HepG2 (cell line): Measurements from ENCODE around the gene GDPD1. TPM values are rescaled to one million over a fixed set of nuclear protein-coding genes. Genes with fewer than 3 reads are reported as not detected.

Experiments
- ATAC-seq: fragments of 200-7000 bp; cut with Tn5 transposase; 3 replicates; pipeline ENCODE4 v1.9.1; 2020; ENCODE audit warnings: mild to moderate bottlenecking, moderate library complexity
- BruUV-seq: library from RNA; stranded (reverse); fragments of 400-500 nt; replicated peaks from 2 replicates; lab custom pipeline; 2021; lab: Mats Ljungman, UMichigan
- CTCF ChIA-PET: fragments of 300-600 bp; formaldehyde crosslinking; extraction: SDS; loops from one replicate; lab custom pipeline; 2021; ENCODE audit warnings: low total read pairs, inconsistent platforms, low intra/inter-chr PET ratio; lab: Yijun Ruan, JAX
- POLR2A ChIA-PET: fragments of 350-600 bp; sonication (Branson Sonifier 250); formaldehyde crosslinking; loops from one replicate; lab custom pipeline; 2020; ENCODE audit warnings: antibody characterized with exemption, inconsistent platforms; lab: Yijun Ruan, JAX
- DNase-seq: peaks from one replicate; pipeline ENCODE4 v3.0.0-alpha.2; 2015; ENCODE audit warnings: low spot score
- FAIRE-seq: peaks from 3 replicates; lab custom pipeline; 2011; peaks lifted over from hg19 to GRCh38; lab: Jason Lieb, UNC
- H2AFZ ChIP-seq: one replicate; pipeline ENCODE4 v1.6.1; 2011; ENCODE audit warnings: low read length, inconsistent platforms
- H3K27ac ChIP-seq: fragments of 300-600 bp; 3 replicates; pipeline ENCODE4 v1.8.0; 2011; ENCODE audit warnings: mixed run types, mild to moderate bottlenecking, mixed read lengths, low read length, inconsistent platforms; ENCODE audit not compliant: insufficient read depth; ENCODE audit errors: extremely low read length
- H3K27me3 ChIP-seq, 2 experiments: fragments of 200-600 bp in 1 of 2; 2 replicates in 1 of 2; 3 replicates in 1 of 2; pipeline versions ENCODE4 v1.6.0 to v1.8.0; 2011; ENCODE audit warnings: low read length in 2 of 2, mild to moderate bottlenecking in 2 of 2, moderate library complexity in 2 of 2, inconsistent platforms in 1 of 2; ENCODE audit not compliant: insufficient read depth in 2 of 2, control insufficient read depth in 1 of 2
- H3K36me3 ChIP-seq, 2 experiments: fragments of 200-600 bp in 1 of 2; replicated peaks in 1 of 2; 2 replicates in 1 of 2; 3 replicates in 1 of 2; pipeline versions ENCODE4 v1.5.1 to v1.8.0; 2011; ENCODE audit warnings: low read length in 2 of 2, inconsistent platforms in 1 of 2; ENCODE audit not compliant: insufficient read depth in 2 of 2, control insufficient read depth in 1 of 2
- H3K4me1 ChIP-seq: 2 replicates; pipeline ENCODE4 v1.5.1; 2012; ENCODE audit warnings: low read length, inconsistent platforms; ENCODE audit not compliant: insufficient read depth
- H3K4me2 ChIP-seq: 2 replicates; pipeline ENCODE4 v1.6.0; 2011; ENCODE audit warnings: low read depth, low read length, inconsistent platforms
- H3K4me3 ChIP-seq, 3 experiments: fragments of 200-600 bp in 1 of 3; sonication (generic), shearing (Covaris generic) in 1 of 3; replicated peaks in 1 of 3; 2 replicates each; pipeline ENCODE4 v1.5.1; 2011 to 2016; ENCODE audit warnings: low read length in 3 of 3, inconsistent platforms in 2 of 3, low read depth in 2 of 3, mild to moderate bottlenecking in 2 of 3, control low read depth in 1 of 3, mixed read lengths in 1 of 3; ENCODE audit not compliant: insufficient read depth in 1 of 3
- H3K79me2 ChIP-seq: one replicate; pipeline ENCODE4 v1.6.1; 2011; ENCODE audit warnings: low read length, inconsistent platforms; ENCODE audit not compliant: insufficient read depth
- H3K9ac ChIP-seq: 2 replicates; pipeline ENCODE4 v1.6.0; 2011; ENCODE audit warnings: mild to moderate bottlenecking, low read depth, low read length, inconsistent platforms; ENCODE audit not compliant: insufficient read depth
- H3K9me3 ChIP-seq: 2 replicates; pipeline ENCODE4 v1.5.1; 2012; ENCODE audit warnings: mild to moderate bottlenecking, low read length
- H4K20me1 ChIP-seq: 2 replicates; pipeline ENCODE4 v1.6.0; 2011; ENCODE audit warnings: inconsistent platforms, mild to moderate bottlenecking, low read length, moderate library complexity; ENCODE audit not compliant: insufficient read depth
- CEBPB ChIP-seq: IDR thresholded peaks from 2 replicates; pipeline ENCODE4 v1.6.1; 2011; ENCODE audit warnings: low read depth, low read length, improper control_type of control experiment, borderline replicate concordance
- DMAP1 ChIP-seq: IDR thresholded peaks from 2 replicates; pipeline ENCODE4 v1.6.1; 2016
- KDM6A ChIP-seq: IDR thresholded peaks from 2 replicates; pipeline ENCODE4 v1.6.1; 2016; ENCODE audit warnings: low read depth
- PRMT3 ChIP-seq: sonication (generic); formaldehyde crosslinking; IDR thresholded peaks from 2 replicates; pipeline ENCODE4 v1.8.1; 2022; ENCODE audit warnings: low read depth, mild to moderate bottlenecking, moderate library complexity, missing genetic modification reagents, borderline replicate concordance
- TEAD3 ChIP-seq: optimal IDR thresholded peaks from 2 replicates; pipeline ENCODE3; 2016; ENCODE audit warnings: borderline replicate concordance
- U2AF1 ChIP-seq: fragments of 200-400 bp; formaldehyde crosslinking; optimal IDR thresholded peaks from 2 replicates; pipeline ENCODE3; 2017; ENCODE audit warnings: mild to moderate bottlenecking, low read depth, low read length
- ZBTB2 ChIP-seq: sonication (generic); formaldehyde crosslinking; IDR thresholded peaks from 2 replicates; pipeline ENCODE4 v1.8.0; 2022; ENCODE audit warnings: low read depth, missing genetic modification reagents
- ZBTB3 ChIP-seq: sonication (generic); formaldehyde crosslinking; IDR thresholded peaks from 2 replicates; pipeline ENCODE4 v1.4.0; 2020; ENCODE audit warnings: low read depth, mild to moderate bottlenecking, moderate library complexity, missing genetic modification reagents, borderline replicate concordance
- ZBTB7B ChIP-seq: sonication (generic); formaldehyde crosslinking; IDR thresholded peaks from 2 replicates; pipeline ENCODE4 v1.4.0; 2020; ENCODE audit warnings: missing genetic modification reagents
- ZNF138 ChIP-seq: sonication (generic); formaldehyde crosslinking; IDR thresholded peaks from 2 replicates; pipeline ENCODE4 v1.5.0; 2020; ENCODE audit warnings: mild to moderate bottlenecking, low read depth, missing genetic modification reagents
- ZNF674 ChIP-seq: sonication (generic); formaldehyde crosslinking; IDR thresholded peaks from 2 replicates; pipeline ENCODE4 v1.5.0; 2020; ENCODE audit warnings: low read depth, mild to moderate bottlenecking, missing genetic modification reagents
- ZNF710 ChIP-seq: sonication (generic); formaldehyde crosslinking; IDR thresholded peaks from 2 replicates; pipeline ENCODE4 v1.5.0; 2020; ENCODE audit warnings: mild to moderate bottlenecking, missing genetic modification reagents, borderline replicate concordance
- ZSCAN20 ChIP-seq: sonication (generic); formaldehyde crosslinking; IDR thresholded peaks from 2 replicates; pipeline ENCODE4 v1.4.0; 2020; ENCODE audit warnings: missing genetic modification reagents, mild to moderate bottlenecking, borderline replicate concordance
- WGBS: methylation state at CpG from one replicate; pipeline ENCODE4 v1.1.6; 2017; ENCODE audit warnings: low lambda C conversion rate; 5-methylcytosine and 5-hydroxymethylcytosine counted together
- in situ Hi-C: cut with HindIII; loops from 2 replicates; pipeline ENCODE4 v1.10.0; 2017; ENCODE audit warnings: low pct_unique_long_range_greater_than_20kb; ENCODE audit not compliant: extremely low pct_ligation_motif_present
- intact Hi-C: fragments of 100-400 bp; cut with micrococcal nuclease; formaldehyde crosslinking; loops from one replicate; pipeline ENCODE4 v1.10.0; 2022; ENCODE audit not compliant: unreplicated experiment
- polyA plus RNA-seq, 8 experiments: library from polyadenylated mRNA; depleted of rRNA in 3 of 8; stranded (reverse) in 7 of 8; unstranded in 1 of 8; fragments of >200 nt; fragmentation: Illumina TruSeq in 4 of 8; extraction: Trizol in 4 of 8; gene quantifications; 2 replicates each; pipeline versions ENCODE4 v1.2.1 to v1.2.3, GENCODE V29; 2011 to 2016; ENCODE audit warnings: low read depth in 4 of 8, missing spikeins in 1 of 8, mixed read lengths in 1 of 8; ENCODE audit not compliant: insufficient read depth in 1 of 8
- total RNA-seq, 5 experiments: library from RNA; depleted of rRNA; stranded (reverse); fragments of >200 nt; fragmentation: Illumina TruSeq; extraction: Trizol; gene quantifications; 2 replicates each; pipeline ENCODE4 v1.2.3, GENCODE V29; 2016; ENCODE audit warnings: low read depth in 1 of 5
- TF ChIP-seq, protein P1 (sequence below): sonication (generic); formaldehyde crosslinking; IDR thresholded peaks from 2 replicates; pipeline ENCODE4 v1.5.1; 2020; ENCODE audit warnings: missing genetic modification reagents, mild to moderate bottlenecking, borderline replicate concordance

Gene GDPD1
- total and polyA plus RNA-seq, 2 of the 13 experiments (the other 11 are each of a cell fraction or from before 2014, with no cell fraction given) = 6.0 to 7.7 TPM

GRCh38 chr17:59266745-59267144, 46.4 kb downstream of the GDPD1 start:
- CTCF ChIA-PET = no interaction called here
- 88% methylated on average over 4 of the region's 4 CpGs for WGBS
- DNase-seq (no peak), ATAC-seq (no peak), FAIRE-seq (no peak)
- Histone ChIP-seq H3K27me3 (no peaks in the 10 kb centered on the region), H2AFZ (no peak overlapping the region), H3K36me3 (no peaks in the 10 kb centered on the region), H3K4me2 (no peak overlapping the region), H3K9ac (no peak overlapping the region), H3K4me1 (no peaks in the 10 kb centered on the region), H3K27ac (no peak overlapping the region), H3K9me3 (no peaks in the 10 kb centered on the region), H4K20me1 (no peaks in the 10 kb centered on the region), H3K79me2 (no peaks in the 10 kb centered on the region), H3K4me3 (no peak overlapping the region)
- POLR2A ChIA-PET = no interaction called here
- in situ Hi-C loops (no loop called here), intact Hi-C loops (no loop called here)
- no TSS peak for BruUV-seq
- no peak for TF ChIP-seq ZNF710 (CRISPR knock-in tag)
- peak; percentile 63; the same call in 1 of the 2 replicates for TF ChIP-seq CEBPB

GRCh38 chr17:59267776-59268175, 47.5 kb downstream of the GDPD1 start:
- intact Hi-C loops (no loop called here), in situ Hi-C loops (no loop called here)
- H3K36me3 ChIP-seq = no peaks in the 10 kb centered on the region
- no peak overlapping the region for H3K4me2 ChIP-seq
- ATAC-seq = no peak
- 98% methylated on average over 5 of the region's 5 CpGs for WGBS
- H4K20me1 ChIP-seq = no peaks in the 10 kb centered on the region
- H3K9me3 ChIP-seq = no peaks in the 10 kb centered on the region
- CTCF ChIA-PET = no interaction called here
- H3K27ac ChIP-seq = no peak overlapping the region
- no peaks in the 10 kb centered on the region for H3K27me3 ChIP-seq
- H3K9ac ChIP-seq = no peak overlapping the region
- H2AFZ ChIP-seq = no peak overlapping the region
- POLR2A ChIA-PET = no interaction called here
- FAIRE-seq = no peak
- H3K4me1 ChIP-seq = no peaks in the 10 kb centered on the region
- DNase-seq = no peak
- no TSS peak for BruUV-seq
- H3K4me3 ChIP-seq = no peak overlapping the region
- no peaks in the 10 kb centered on the region for H3K79me2 ChIP-seq
- TF ChIP-seq PRMT3 (no peak), ZBTB7B (CRISPR knock-in tag) (no peak), KDM6A (CRISPR knock-in tag) (no peak), ZNF138 (no peak), ZNF674 (CRISPR knock-in tag) (no peak), ZBTB3 (CRISPR knock-in tag) (no peak), TEAD3 (CRISPR knock-in tag) (no peak), ZSCAN20 (CRISPR knock-in tag) (no peak), DMAP1 (CRISPR knock-in tag) (no peak), U2AF1 (no peak), ZBTB2 (CRISPR knock-in tag) (no peak)
- TF ChIP-seq, protein P1, sequence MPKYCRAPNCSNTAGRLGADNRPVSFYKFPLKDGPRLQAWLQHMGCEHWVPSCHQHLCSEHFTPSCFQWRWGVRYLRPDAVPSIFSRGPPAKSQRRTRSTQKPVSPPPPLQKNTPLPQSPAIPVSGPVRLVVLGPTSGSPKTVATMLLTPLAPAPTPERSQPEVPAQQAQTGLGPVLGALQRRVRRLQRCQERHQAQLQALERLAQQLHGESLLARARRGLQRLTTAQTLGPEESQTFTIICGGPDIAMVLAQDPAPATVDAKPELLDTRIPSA (CRISPR knock-in tag) = no peak
